KMS-11 (cell line): ENCODE results near the gene TBXAS1.

Experiments used
- H2AFZ ChIP-seq: fragments of 200-600 bp; sonication (generic); 2 replicates; pipeline ENCODE4 v1.6.1; 2016; ENCODE audit warnings: antibody characterized with exemption, mixed run types, low read depth
- H3K27ac ChIP-seq: fragments of 200-600 bp; sonication (generic); 2 replicates; pipeline ENCODE4 v1.6.1; 2016; ENCODE audit warnings: mild to moderate bottlenecking, mixed run types
- H3K27me3 ChIP-seq: fragments of 200-600 bp; sonication (generic); 2 replicates; pipeline ENCODE4 v1.6.1; 2017; ENCODE audit warnings: mild to moderate bottlenecking, low read depth, mixed run types, moderate library complexity; ENCODE audit not compliant: insufficient read depth
- H3K36me3 ChIP-seq: fragments of 200-600 bp; sonication (generic); 2 replicates; pipeline ENCODE4 v1.6.1; 2017; ENCODE audit warnings: mild to moderate bottlenecking, mixed run types; ENCODE audit not compliant: insufficient read depth
- H3K4me1 ChIP-seq: fragments of 200-600 bp; sonication (generic); 2 replicates; pipeline ENCODE4 v1.6.1; 2016; ENCODE audit warnings: mild to moderate bottlenecking, low read depth, mixed run types; ENCODE audit not compliant: poor library complexity, severe bottlenecking
- H3K4me2 ChIP-seq: fragments of 200-600 bp; sonication (generic); 2 replicates; pipeline ENCODE4 v1.7.0; 2016; ENCODE audit warnings: mild to moderate bottlenecking, mixed run types
- H3K4me3 ChIP-seq: fragments of 200-600 bp; sonication (generic); IDR thresholded peaks from 2 replicates; pipeline ENCODE4 v1.6.1; 2017; ENCODE audit warnings: low read depth, low read length, mixed read lengths; ENCODE audit not compliant: insufficient read depth
- H3K79me2 ChIP-seq: fragments of 200-600 bp; sonication (generic); 2 replicates; pipeline ENCODE4 v1.6.1; 2016; ENCODE audit warnings: low read depth, mixed run types; ENCODE audit not compliant: insufficient read depth
- H3K9ac ChIP-seq: fragments of 200-600 bp; sonication (generic); 2 replicates; pipeline ENCODE4 v1.6.1; 2016; ENCODE audit warnings: mild to moderate bottlenecking, mixed run types
- H4K20me1 ChIP-seq: fragments of 200-600 bp; sonication (generic); 2 replicates; pipeline ENCODE4 v1.6.1; 2016; ENCODE audit warnings: mild to moderate bottlenecking, mixed run types; ENCODE audit not compliant: insufficient read depth
- CTCF ChIP-seq: fragments of 200-600 bp; sonication (generic); conservative IDR thresholded peaks from 2 replicates; pipeline ENCODE4 v1.6.1; 2017; ENCODE audit warnings: low read depth, mild to moderate bottlenecking, antibody characterized with exemption, low read length, moderate library complexity, mixed read lengths

TBXAS1 gene

DNA sequence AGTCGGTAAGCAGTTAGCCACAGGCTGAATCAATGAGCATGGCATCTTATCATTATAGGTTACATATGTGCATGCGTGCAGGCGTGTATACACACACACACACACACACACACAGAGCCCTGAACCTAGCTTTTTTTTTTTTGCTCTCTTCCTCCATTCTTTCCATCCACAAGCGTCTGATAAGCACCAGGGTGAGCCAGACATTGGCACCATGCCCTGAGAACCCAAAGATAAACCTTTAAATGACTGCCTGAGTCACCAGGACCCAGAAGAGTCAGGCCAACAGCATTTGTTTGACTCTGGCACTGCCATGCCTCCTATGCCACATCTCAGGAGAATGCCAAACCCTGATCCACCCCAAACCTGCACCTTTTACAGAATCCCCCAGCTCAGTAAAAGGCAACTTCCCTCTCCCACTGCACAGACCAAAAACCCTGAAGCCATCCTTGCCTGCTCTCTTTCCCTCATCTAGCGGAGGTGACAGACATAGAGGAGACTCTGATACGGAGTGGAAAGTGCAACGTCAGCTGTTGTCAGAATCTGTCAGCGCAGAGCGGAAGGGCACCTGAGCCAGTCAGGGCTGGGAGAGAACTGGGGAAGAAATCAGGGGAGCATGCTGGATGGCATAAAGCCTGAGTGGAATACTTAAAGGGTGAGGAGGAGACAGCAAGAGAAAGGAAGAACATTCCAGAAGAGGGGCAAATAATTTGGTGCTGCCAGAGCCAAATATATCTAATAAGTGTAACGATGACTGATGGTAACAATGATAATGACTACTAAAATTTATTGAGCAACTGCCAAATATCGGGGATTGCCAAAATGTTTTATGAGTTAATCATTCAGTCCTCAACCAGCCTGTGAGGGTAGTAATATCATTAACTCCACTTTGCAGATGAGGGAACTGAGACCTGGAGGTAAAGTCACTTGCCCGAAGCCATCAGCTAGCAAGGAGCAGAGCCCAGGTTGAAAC, 230.5 kb downstream of the TBXAS1 start:
- peaks cover 12% of the 10 kb centered on the region; the same call in 1 of the 2 replicates for H3K79me2 ChIP-seq
- H3K27ac ChIP-seq, result no peak overlapping the region
- TF ChIP-seq CTCF, result no peak
- H4K20me1 ChIP-seq, result no peaks in the 10 kb centered on the region
- peaks cover 27% of the 10 kb centered on the region for H3K4me1 ChIP-seq
- no peak overlapping the region for H3K9ac ChIP-seq
- H3K36me3 ChIP-seq, result no peaks in the 10 kb centered on the region
- no peak overlapping the region for H3K4me3 ChIP-seq
- H3K4me2 ChIP-seq, result no peak overlapping the region
- H3K27me3 ChIP-seq, result no peaks in the 10 kb centered on the region
- no peak overlapping the region for H2AFZ ChIP-seq

DNA sequence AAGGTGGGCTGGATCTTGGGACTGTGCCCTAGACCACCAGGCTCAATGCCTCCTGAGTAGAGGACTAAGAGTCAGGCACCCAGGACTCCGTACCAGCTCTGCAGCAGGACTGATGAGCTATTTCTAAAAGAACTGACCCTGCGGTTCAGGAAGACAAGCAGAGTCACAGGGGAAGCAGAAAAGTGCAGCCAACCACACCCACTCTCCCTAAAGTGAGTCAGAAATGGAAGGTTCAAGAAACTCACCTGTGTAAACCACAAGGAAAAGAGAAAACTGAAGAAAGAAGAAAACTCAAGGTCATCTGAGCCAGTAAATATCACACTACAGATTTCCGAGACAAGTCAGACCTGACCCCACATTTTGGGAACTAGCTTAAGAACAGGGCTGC, 231.2 kb downstream of the TBXAS1 start:
- Histone ChIP-seq H2AFZ (no peak overlapping the region), H4K20me1 (no peaks in the 10 kb centered on the region), H3K4me1 (peaks cover 24% of the 10 kb centered on the region), H3K36me3 (no peaks in the 10 kb centered on the region), H3K4me2 (no peak overlapping the region), H3K79me2 (peaks cover 12% of the 10 kb centered on the region; the same call in 1 of the 2 replicates), H3K27me3 (no peaks in the 10 kb centered on the region), H3K4me3 (no peak overlapping the region), H3K9ac (no peak overlapping the region), H3K27ac (no peak overlapping the region)
- no peak for TF ChIP-seq CTCF

- Histone ChIP-seq H2AFZ (no peak overlapping the region), H3K4me2 (peak overlapping the region; percentile 90; the same call in 1 of the 2 replicates), H3K4me1 (peaks cover 24% of the 10 kb centered on the region), H3K27ac (no peak overlapping the region), H4K20me1 (no peaks in the 10 kb centered on the region), H3K9ac (no peak overlapping the region), H3K79me2 (peaks cover 12% of the 10 kb centered on the region; the same call in 1 of the 2 replicates), H3K4me3 (no peak overlapping the region), H3K36me3 (no peaks in the 10 kb centered on the region), H3K27me3 (no peaks in the 10 kb centered on the region)
- TF ChIP-seq CTCF, result no peak
Measured at GRCh38 chr7:140060788-140061606, 231.9 kb downstream of the TBXAS1 start.

GRCh38 chr7:140061607-140061930, 232.5 kb downstream of the TBXAS1 start:
- peak overlapping the region; percentile 90 for H3K4me2 ChIP-seq
- H3K4me3 ChIP-seq, result no peak overlapping the region
- no peaks in the 10 kb centered on the region for H4K20me1 ChIP-seq
- H3K36me3 ChIP-seq, result no peaks in the 10 kb centered on the region
- H3K27ac ChIP-seq, result no peak overlapping the region
- TF ChIP-seq CTCF, result no peak
- peak overlapping the region; percentile 94; the same call in 1 of the 2 replicates for H2AFZ ChIP-seq
- no peaks in the 10 kb centered on the region for H3K27me3 ChIP-seq
- peaks cover 24% of the 10 kb centered on the region for H3K4me1 ChIP-seq
- peaks cover 12% of the 10 kb centered on the region; the same call in 1 of the 2 replicates for H3K79me2 ChIP-seq
- no peak overlapping the region for H3K9ac ChIP-seq
